SW 1271 (cell line): ENCODE results near the gene FRY.

Source experiments
- DNase-seq, 2 experiments: peaks; one replicate each; lab custom pipeline; 2025; lab: John Stamatoyannopoulos, UW

FRY gene

DNA sequence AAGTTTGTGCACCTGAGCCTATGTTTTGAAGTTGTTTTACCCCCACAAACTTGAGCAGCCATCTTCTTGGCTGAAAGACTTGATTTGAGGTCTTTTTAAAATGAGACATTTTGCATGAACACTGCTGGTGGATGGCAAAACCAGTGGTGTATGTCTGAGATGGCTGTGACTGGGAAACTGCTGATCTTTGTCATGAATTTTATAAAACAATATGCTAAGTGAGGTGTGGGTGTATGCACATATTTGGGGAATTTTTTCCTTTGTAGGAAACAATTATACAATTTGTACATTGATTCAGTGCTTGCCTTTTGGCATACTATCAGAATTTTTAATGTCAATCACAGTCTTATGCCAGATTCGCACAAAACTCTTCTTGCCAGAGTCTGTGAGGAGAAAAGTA is 231.0 kb downstream of the FRY start:
- DNase-seq = no peak

DNA sequence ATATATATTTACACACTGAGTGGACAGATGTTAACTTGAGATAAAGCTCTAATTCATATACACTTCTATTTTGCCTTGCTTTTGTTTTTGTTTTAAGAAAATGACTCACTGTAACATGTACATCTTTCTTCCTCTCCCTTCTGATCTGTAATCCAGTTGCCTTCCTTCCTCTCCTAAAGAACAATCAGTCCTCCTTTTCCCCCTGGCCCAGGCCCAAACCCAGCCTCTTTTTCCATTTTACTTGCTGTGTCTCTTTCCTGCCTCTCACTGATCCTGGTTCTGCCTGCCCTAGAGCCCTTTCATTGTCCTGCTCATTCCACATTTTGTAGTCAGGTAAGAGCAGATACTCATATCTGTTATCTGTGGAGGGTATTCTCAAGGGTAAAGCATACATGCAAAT is 232.8 kb downstream of the FRY start:
- DNase-seq = no peak

- no peak for DNase-seq
These were observed 234.2 kb downstream of the FRY start for GRCh38 chr13:32265726-32266125.

- DNase-seq = no peak
These were observed 234.6 kb downstream of the FRY start for GRCh38 chr13:32266130-32266529.

DNA sequence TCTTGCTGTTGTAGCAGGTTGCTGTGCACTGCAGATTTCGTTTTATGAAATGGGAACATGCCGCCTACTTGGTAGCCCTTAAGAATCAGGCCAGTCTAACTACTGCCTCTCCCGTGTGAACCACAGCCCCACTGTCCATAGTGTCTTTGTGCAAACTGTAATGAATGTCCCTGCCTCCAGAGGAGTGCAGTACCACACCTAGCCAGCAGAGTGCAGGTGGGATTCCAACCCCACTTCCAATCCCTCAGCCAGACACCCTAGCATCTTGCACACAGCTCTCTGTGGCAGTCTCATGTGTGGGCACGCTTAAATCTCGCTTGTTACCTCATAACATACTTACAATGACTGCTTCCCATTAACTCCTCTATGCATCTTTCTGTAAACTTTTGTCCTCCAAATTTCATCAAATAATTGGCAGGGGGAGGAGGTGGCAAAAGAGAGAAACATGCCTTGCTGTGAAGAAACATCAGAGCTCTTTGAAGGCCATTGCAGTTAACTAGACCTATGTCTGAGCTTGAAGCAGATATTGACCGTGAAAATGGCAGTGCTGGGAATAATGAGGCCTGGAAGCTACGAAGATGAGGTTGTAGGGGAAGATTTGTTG is 236.4 kb downstream of the FRY start:
- no peak for DNase-seq

DNA sequence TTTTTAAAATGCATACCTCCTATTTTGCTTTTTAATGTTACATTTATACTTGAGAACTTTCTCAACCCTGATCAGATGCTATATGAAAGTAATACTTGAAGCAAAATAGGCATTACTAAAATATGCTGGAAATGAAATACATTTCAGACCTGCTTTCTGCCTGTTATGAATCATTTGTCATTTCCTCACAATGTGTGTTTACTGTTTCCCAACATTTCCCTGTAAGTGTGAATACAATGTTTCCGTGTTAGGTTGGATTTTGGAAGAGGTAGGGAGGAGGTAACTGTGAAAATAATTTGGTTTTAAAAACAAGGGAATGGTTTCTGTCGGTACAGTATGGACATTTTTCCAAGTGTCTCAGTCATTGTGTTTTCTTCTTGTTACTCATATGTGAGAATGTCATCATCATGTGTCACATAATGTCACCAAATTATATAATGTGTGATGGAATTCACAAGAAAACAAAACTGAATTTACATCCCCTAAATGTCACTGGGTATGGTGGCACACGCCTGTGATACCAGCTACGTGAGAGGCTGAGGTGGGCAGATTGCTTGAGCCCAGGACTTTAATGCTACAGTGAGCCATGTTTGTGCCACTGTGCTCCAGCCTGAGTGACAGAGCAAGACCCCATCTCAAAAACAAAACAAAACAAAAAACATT is 240.6 kb downstream of the FRY start:
- DNase-seq = no peak

GRCh38 chr13:32277839-32278238 is 246.3 kb downstream of the FRY start:
- DNase-seq = no peak

- DNase-seq = no peak
These were observed 246.9 kb downstream of the FRY start for GRCh38 chr13:32278426-32278825.

DNA sequence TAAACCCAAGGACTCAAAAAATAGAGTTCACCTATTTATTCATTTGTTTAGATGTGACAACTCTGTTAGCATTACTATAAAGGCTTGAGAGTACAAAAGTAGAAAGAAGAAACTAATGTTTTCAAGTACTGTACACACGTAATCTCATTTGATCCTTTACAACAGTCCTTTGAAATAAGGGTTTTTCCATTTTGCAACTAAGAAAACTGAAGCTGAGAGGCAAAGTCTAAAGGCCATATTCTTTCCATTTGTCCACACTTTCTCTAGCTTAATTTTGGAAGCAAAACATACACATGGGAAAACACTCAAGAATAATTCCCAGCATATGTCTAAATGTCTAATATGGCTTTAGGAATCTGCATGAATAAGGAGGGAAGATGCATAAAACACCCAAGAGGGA is 249.5 kb downstream of the FRY start:
- no peak for DNase-seq

GRCh38 chr13:32282096-32282711 is 250.6 kb downstream of the FRY start:
- no peak for DNase-seq

DNA sequence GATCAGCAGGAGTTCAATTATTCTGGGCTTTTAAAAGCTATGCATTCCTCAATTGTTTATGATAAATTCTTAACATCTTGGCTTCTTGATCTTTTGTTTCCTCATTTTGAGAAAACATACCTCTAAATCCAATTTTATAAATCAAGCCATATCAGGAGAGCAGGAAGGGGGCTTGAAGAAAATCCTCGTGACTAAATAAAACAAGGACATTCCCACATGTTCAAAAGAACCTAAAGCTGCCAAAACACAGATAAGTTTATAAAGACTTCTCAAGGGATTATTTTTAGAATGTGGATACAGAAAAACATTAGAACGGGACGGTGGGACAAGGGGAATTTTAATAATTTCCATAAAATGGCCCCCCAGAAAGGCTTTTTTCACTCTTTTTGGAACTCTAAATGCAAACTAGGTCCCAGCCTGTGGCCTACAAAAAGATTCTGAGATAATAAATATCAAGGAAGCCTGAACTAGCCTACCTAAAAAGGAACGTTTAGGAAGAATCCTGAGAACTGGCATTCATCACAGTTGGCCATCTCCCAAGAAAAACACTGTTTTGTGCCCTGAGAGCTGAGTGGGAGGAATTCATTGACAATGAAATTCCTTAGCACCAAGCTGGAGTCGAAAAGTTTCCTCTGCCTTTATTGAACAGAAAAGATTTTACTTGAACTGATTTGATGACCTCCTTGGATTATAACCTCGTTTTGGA is 253.5 kb downstream of the FRY start:
- no peak for DNase-seq

DNA sequence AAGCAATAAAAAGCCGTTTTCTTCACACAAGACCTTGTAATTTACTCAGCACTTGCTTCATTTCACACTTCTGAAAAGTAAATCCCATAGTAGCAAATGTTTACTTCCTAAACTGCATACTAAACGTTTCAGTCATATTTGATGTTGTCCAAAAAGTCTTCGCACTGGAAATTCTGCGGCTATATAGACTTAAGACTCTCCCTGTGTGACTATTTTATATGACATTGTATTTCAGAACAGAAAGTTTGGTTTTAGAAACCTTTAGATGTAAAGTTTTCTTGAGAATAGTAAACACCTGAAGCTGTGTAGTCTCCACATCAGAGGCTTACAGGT is 254.0 kb downstream of the FRY start:
- DNase-seq = no peak

- no peak for DNase-seq
These were observed 265.6 kb downstream of the FRY start for GRCh38 chr13:32297206-32297605.

- DNase-seq = no peak
These were observed 267.1 kb downstream of the FRY start for GRCh38 chr13:32298695-32299094.

GRCh38 chr13:32299893-32300292 is 268.3 kb downstream of the FRY start:
- DNase-seq = no peak

DNA sequence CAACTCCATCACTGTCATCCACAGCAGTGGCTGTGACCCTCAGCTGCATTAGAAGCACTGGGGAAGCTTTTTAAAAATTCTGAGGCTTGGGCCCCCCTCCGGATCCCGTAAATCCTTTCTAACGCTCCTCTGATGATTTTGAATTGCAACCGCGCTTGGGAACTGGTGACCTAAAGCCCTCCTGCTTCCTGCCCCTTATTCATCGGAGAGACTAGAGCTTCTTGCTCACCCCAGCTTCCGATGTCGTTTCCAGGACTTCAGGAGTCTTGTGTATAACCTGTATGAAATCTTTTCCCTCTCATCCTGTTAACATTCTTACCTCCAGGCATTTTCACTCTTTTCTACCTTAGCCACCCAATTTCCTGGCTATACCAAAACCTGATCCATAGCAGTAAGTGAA is 268.8 kb downstream of the FRY start:
- DNase-seq = no peak

DNA sequence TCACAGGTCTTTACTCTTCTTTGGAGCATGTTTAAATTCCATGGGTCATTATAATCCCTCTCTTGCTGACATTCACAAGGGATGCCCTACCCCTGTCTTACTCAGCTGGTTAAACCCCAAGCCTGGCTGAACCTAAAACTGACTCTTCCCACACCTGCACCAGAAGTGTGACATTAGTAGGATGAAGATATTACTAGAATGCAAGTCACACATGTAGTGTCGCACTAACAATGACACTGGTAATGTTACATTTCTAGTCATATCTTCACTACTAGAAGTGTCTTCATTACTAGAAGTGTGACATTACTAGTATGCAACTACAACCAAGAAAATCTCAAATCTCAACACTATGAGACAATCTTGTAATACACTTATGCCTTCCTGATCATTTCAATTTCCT is 269.3 kb downstream of the FRY start:
- DNase-seq = no peak

DNA sequence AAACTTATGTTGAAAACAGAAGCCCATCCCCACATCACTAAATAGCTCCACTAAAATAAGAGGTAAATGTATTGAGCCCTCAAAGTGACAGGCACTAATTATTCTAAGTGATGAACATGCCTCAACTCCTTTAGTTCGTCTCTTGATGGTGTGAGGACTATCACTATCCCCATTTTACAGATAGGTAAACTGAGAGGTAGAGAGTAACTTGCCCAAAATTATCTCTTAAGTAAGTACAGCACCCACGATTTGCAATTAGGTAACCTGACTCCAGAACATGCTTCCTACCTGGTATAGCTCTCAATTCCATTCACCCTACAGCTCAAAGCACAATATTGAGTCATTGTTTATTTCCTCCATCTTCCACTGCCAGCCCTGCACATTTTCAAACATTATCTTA is 270.9 kb downstream of the FRY start:
- DNase-seq = no peak

DNA sequence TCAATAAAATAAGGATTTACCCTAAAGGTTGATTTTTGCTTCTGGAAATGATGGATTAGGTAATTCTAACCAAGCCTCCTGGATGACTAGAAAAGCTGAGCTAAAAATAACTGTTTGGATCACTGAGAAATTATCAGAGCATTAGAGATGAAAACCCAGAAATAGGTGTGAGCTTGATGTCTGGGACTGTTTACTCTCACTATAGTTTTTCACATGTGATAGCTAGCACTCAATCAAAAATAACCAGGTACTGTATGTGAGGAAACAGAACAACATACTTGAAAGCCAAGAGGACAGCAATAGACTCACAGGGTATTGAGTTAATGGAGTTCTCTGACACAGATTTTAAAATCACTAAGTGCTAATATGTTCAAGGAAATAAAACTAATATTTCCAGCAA is 274.1 kb downstream of the FRY start:
- no peak for DNase-seq

DNA sequence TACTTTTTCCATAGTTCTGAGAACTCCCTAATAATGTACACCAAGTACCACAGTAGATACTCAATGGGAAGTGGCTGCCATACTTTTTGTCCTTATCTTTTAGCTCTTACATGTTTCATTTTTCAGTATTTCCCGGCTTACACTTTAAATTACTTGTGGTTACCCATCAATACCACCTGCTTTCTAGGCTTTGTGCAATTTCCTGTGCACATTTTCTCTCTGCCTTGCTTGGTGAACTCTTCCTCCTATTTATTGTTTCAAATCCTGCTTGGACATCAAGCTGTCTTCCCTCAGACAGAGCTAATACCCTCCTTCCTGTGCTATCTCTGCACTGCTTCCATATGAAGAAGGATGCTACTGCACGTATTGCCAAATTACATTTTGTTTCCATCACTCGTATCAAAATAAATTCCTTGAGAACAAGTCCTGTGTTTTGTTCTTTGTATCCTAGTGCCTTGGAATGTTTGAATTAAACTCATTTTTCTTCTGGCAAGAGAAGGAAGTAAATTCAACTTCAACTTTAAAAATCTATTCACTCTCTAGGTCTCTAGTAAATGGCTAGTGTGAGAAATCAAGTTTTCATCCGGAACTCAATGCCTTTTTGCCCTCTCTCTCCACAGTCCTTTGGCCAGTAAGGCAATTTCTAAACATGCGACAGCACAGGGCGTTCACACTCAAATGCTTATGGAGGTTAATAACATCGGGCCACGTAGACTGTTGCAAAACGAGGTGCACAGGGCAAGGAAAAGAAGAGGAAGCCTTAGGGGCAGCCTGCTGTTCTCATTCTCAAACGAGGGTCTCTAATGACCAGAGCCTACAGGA is 277.9 kb downstream of the FRY start:
- no peak for DNase-seq

DNA sequence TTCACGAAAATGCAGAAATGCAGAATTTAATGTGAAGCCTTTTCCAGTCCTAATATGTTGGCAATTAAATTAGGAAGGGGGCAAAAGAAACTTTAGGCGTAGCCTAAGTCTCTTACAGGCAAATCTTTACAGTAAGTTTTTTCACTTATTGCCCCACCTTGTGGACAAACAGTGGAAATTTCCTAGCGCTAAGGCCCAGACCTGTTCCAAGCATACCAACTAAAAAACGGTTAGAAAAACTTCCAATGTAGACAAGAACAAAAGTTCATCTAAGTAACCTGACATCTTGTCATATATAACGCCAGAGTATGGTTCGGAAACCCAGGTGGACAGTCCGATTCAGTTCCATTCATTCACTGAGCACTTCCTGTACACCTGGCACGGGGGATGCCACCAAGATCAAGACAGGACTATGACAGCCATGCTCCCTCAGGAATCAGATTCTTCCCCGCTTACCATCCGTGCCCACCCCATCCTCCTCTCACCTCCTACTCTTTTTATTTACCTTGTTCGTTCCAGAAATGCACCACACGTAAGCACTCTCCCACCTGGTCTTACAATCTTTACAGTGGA is 278.6 kb downstream of the FRY start:
- peak in 1 of 2 experiments; percentile 51 for DNase-seq
